ENCODE data around the gene FALEC. TPM values are rescaled to one million over a fixed set of nuclear protein-coding genes. Genes with fewer than 3 reads are reported as not detected.
"Not testable (repeated sequence)": the region's sequence is repeated elsewhere in the genome, so short reads cannot be mapped to it uniquely, and the experiment has no call there.

The FALEC gene
- total RNA-seq, 1 experiment from 2014 or later = not detected

DNA sequence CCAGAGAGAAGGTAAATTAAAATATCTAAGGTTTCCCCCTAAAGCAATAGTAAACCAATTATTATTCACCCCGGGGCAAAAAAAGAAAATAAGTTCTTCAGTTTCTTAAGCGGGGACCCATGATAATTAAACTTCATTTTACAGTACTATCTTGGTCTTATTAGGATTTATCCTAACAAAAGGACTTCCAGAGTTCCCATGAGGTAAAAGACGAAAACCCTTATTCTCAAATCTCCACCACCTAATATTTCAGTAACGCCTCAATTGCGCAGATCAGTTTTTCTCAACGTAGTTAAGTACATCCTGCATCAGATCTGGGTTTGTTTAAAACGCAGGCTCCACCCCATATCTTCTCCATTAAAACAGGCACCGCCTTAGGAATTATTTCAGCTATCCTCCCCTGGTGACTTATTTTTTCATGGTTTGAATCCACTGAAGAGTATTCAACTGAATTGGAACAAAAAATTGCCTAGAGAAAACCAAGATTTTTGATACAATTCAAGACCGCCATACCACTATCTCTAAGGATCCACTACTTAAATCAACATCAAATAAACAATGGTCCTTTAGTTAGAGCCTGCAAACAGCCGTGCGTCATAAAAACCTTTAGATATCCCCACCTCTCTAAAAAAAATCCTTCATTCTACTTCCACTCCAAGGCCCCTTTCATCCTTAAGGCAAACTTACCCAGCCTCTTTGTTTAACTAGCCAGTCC lies 62.2 kb downstream of the FALEC start:
- DNase-seq (ENCODE audit: low read depth) = no peak
- in situ Hi-C loops (cut with HindIII; ENCODE audit: low pct_unique_long_range_greater_than_20kb, low sequenced_read_pairs) = no loop called here

DNA sequence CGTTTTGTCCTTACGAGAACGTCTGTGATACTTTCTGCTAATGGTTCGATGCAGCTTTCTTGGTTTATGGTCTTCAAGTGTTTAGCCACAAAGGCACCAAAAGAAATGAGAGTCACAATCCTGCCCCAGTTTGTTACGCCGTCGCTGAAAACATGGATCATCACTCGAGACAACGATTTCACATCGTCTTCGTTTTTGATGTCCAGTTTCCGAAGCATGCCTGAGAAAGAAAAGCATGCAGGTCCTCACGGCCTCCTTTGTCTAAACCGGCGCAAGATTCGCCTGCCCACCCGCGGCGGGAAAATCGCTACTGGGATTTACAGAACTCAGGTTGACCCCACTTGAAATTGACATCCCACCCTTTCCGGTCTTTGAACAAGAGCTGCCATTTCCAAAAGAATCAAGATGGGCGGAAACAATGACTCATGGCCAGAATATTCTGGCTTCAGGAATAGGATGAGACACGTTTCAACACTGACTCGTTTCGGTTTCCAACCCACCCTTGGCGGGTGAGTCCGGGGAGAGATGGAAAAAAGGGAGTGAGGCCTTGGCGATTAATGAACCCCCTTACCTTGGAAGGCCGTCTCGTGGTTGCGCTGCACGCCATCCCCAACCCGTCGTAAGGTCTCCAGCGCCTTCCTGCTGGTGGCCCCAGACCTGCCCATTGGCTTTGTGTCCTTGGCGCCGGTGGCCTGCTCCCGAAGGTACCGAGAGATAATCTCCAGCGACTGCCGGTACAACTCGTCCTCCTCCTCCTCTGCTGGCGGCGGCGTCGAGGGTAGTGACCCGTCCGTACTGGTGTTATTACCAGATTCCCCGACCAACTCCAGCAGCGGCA lies 62.9 kb downstream of the FALEC start:
- peak; percentile 73 for DNase-seq (ENCODE audit: low read depth)
- in situ Hi-C loops (cut with HindIII; ENCODE audit: low pct_unique_long_range_greater_than_20kb, low sequenced_read_pairs) = no loop called here

DNA sequence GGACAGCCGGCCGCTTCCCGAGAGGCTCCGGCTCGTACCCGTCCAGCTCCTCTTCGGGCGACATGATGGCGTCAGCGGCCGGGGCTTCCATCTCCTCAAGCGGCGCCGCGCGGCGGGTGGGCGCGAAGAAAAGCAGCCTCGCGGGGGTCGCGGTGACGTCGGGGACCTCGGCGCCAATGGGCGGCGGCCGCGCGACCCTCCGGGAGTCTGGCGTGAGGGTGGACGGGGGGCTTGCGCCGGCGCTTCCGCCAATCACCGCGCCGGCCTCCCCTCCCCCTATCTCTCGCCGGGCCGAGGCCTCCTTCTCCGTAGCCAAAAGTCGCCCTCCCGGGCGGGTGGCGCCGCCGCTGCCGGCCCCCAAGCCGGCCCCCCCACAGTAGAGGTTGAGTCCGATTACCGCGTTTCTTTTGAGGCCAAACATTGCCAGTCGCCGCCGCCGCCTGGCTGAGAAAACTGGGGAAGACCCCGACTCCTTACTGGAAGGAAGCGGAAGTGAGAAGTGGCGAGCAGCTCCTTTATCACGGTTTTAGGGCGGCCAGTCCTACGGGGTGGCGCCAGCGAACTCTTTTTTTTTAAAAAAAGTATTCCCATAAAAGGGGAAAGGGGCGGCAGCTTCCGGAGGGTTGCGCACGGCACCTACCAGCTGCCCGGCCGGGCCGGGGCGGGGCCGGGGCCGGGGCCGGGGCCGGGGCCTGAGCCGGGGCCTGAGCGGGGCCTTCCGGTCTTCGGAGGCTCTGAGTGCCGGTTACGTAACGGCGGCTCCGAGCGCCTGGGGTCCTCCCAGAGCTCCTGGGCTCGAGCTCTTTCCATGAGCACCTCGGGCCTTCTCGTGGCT lies 63.8 kb downstream of the FALEC start, which contains the start of gene MCL1:
MCL1 (minus strand) TSS at position 501 of the 835 bp plus-strand sequence; CDS start at position 421, 80 bp downstream.
- in situ Hi-C loops (cut with HindIII; ENCODE audit: low pct_unique_long_range_greater_than_20kb, low sequenced_read_pairs) = no loop called here
- peak; percentile 95 for DNase-seq (ENCODE audit: low read depth)

DNA sequence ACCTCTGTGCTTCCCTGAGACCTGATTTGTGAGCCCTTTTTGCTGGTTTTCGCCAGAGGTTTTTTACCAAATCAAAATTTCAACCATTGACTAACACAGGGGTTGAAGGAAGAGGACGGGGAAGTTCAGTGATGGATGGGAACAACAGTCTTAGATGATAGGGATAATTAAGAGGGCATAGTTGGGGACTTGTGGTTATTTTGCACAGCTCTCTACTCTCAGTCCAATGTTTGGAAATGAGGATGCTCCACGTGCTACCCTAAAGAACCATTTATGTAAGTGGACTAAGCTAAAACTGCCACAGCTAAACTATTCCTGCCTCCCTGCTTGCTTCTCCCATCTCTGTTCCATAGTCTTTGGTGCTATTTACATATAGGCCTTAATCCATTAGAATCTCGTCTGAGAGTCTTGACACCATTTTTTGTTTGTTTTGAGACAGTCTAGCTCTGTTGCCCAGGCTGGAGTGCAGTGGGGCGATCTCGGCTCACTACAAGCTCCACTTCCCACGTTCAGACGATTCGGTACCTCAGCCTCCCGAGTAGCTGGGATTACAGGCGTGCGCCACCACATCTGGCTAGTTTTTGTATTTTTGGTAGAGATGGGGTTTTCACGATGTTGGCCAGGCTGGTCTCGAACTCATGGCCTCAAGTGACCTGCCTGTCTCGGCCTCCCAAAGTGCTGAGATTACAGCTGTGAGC lies 64.5 kb downstream of the FALEC start:
- no peak for DNase-seq (ENCODE audit: low read depth)
- in situ Hi-C loops (cut with HindIII; ENCODE audit: low pct_unique_long_range_greater_than_20kb, low sequenced_read_pairs) = no loop called here

DNA sequence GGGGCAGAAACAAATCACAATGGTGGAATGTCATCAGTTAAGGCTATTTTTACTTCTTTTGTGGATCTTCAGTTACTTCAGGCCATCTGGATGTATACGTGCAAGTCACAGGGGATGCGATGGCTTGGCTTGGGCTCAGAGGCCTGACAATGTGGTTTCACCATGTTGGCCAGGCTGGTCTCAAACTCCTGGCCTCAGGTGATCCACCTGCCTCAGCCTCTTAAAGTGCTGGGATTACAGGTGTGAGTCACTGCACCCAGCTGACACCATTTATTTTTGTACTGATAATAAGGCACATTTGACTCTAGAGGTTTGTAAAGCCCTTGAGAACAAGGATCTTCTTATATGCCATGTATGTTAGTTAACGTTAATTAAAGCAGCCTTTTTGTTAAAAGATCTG lies 65.4 kb downstream of the FALEC start:
- DNase-seq (ENCODE audit: low read depth); in situ Hi-C loops (cut with HindIII; ENCODE audit: low pct_unique_long_range_greater_than_20kb, low sequenced_read_pairs): not testable (repeated sequence)

DNA sequence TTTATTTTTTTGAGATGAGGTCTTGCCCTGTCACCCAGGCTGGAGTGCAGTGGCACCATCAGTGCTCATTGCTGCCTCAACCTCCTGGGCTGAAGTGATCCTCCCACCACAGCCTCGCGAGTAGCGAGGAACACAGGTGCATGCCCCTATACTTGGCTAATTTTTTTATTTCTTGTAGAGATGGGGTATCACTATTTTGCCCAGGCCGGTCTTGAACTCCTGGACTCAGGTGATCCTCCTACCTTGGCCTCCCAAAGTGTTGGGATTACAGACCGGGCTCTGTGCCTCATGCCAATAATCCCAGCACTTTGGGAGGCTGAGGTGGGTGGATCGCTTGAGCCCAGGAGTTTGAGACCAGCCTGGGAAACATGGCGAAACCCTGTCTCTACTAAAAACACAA lies 65.9 kb downstream of the FALEC start:
- in situ Hi-C loops (cut with HindIII; ENCODE audit: low pct_unique_long_range_greater_than_20kb, low sequenced_read_pairs); DNase-seq (ENCODE audit: low read depth): not testable (repeated sequence)

DNA sequence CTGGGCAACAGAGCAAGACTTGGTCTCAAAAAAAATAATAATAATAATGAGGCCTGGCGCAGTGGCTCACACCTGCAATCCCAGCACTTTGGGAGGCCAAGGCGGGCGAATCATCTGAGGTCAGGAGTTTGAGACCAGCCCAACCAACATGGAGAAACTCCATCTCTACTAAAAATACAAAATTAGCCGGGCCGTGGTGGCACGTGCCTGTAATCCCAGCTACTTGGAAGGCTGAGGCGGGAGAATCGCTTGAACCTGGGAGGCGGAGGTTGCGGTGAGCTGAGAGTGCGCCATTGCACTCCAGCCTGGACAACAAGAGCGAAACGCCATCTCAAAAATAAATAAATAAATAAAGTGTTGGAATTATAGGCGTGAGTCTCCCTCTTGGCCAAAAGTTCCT lies 66.4 kb downstream of the FALEC start:
- DNase-seq (ENCODE audit: low read depth); in situ Hi-C loops (cut with HindIII; ENCODE audit: low pct_unique_long_range_greater_than_20kb, low sequenced_read_pairs): not testable (repeated sequence)

DNA sequence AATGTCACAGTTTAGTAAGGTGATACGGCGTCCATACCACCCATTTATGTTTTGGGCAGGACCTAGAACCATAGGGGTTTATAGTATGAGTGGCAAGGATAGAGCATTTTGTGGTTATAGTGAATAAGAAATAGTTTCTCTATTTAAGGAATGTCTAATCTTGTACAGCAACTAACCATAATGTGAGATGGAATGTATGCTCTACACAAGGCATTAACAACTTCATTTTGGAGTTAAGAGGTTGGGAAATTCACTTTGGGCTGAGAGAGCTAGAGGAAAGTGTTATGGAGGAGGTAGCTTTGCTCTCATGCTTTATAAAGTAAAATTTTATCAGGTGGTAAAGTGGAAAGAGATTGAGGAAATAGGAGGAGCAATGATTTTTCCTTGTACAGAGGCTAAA lies 66.8 kb downstream of the FALEC start:
- in situ Hi-C loops (cut with HindIII; ENCODE audit: low pct_unique_long_range_greater_than_20kb, low sequenced_read_pairs) = no loop called here
- DNase-seq (ENCODE audit: low read depth) = no peak

Other genes starting within 250 kb of the FALEC start
- 160 and 210 TPM in 2 replicates for gene APH1A, start 246.7 kb upstream of the FALEC start, total RNA-seq (2014; rRNA removed; shearing (Covaris generic); ENCODE audit: low replicate concordance)
- 2.9 TPM in 1 of 2 replicates, not detected in the other for gene C1orf54, start 243.0 kb upstream of the FALEC start, total RNA-seq (2014; rRNA removed; shearing (Covaris generic); ENCODE audit: low replicate concordance)
- 10.3 and 15.3 TPM in 2 replicates for gene CIART, start 233.2 kb upstream of the FALEC start, total RNA-seq (2014; rRNA removed; shearing (Covaris generic); ENCODE audit: low replicate concordance)
- gene MRPS21, start 221.9 kb upstream of the FALEC start, total RNA-seq (2014; rRNA removed; shearing (Covaris generic); ENCODE audit: low replicate concordance) = 59.3 and 86.8 TPM in 2 replicates
- gene PRPF3, start 194.2 kb upstream of the FALEC start, total RNA-seq (2014; rRNA removed; shearing (Covaris generic); ENCODE audit: low replicate concordance) = 27.7 and 29.7 TPM in 2 replicates
- gene RPRD2, start 151.6 kb upstream of the FALEC start, total RNA-seq (2014; rRNA removed; shearing (Covaris generic); ENCODE audit: low replicate concordance) = 3.1 and 3.2 TPM in 2 replicates
- 18.7 and 32.8 TPM in 2 replicates for gene TARS2, start 28.3 kb upstream of the FALEC start, total RNA-seq (2014; rRNA removed; shearing (Covaris generic); ENCODE audit: low replicate concordance)
- 4.8 and 11.1 TPM in 2 replicates for gene ECM1, start 7.6 kb upstream of the FALEC start, total RNA-seq (2014; rRNA removed; shearing (Covaris generic); ENCODE audit: low replicate concordance)
- 1.6 and 2.7 TPM in 2 replicates for gene ADAMTSL4, start 33.7 kb downstream of the FALEC start, total RNA-seq (2014; rRNA removed; shearing (Covaris generic); ENCODE audit: low replicate concordance)
- gene MCL1, start 63.9 kb downstream of the FALEC start, total RNA-seq (2014; rRNA removed; shearing (Covaris generic); ENCODE audit: low replicate concordance) = 81.5 and 83.4 TPM in 2 replicates
- 111 and 143 TPM in 2 replicates for gene ENSA, start 113.9 kb downstream of the FALEC start, total RNA-seq (2014; rRNA removed; shearing (Covaris generic); ENCODE audit: low replicate concordance)
- gene GOLPH3L, start 181.4 kb downstream of the FALEC start, total RNA-seq (2014; rRNA removed; shearing (Covaris generic); ENCODE audit: low replicate concordance) = 14.7 and 33.7 TPM in 2 replicates
- gene HORMAD1, start 205.1 kb downstream of the FALEC start, total RNA-seq (2014; rRNA removed; shearing (Covaris generic); ENCODE audit: low replicate concordance) = not detected in 2 replicates